IMR-90 (cell line): Measurements from ENCODE around the gene SNX7. TPM values are rescaled to one million over a fixed set of nuclear protein-coding genes. Genes with fewer than 3 reads are reported as not detected.

Experiments used
- ATAC-seq: fragments of 200-7000 bp; cut with Tn5 transposase; 2 replicates; pipeline ENCODE4 v1.9.1; 2020; ENCODE audit warnings: low read depth, mild to moderate bottlenecking, moderate library complexity
- BruUV-seq: library from RNA; stranded (reverse); fragments of 400-500 nt; replicated peaks from 2 replicates; lab custom pipeline; 2021; lab: Mats Ljungman, UMichigan
- CTCF ChIA-PET: fragments of 300-600 bp; formaldehyde crosslinking; extraction: SDS; loops from one replicate; lab custom pipeline; 2021; ENCODE audit warnings: antibody characterized with exemption; lab: Yijun Ruan, JAX
- POLR2A ChIA-PET: fragments of 300-600 bp; sonication (Branson Sonifier 250); formaldehyde crosslinking; loops from one replicate; lab custom pipeline; 2022; ENCODE audit warnings: antibody characterized with exemption; ENCODE audit not compliant: unreplicated experiment; lab: Charles Lee
- DNase-seq: peaks from one replicate; pipeline ENCODE4 v3.0.0; 2013
- H2AFZ ChIP-seq: replicated peaks from 2 replicates; pipeline ENCODE3; 2013; ENCODE audit warnings: low read length, mild to moderate bottlenecking; ENCODE audit not compliant: poor library complexity
- H2AK5ac ChIP-seq: 2 replicates; pipeline ENCODE4 v1.6.1; 2013; ENCODE audit warnings: low read depth, low read length, inconsistent platforms
- H2AK9ac ChIP-seq: replicated peaks from 2 replicates; pipeline ENCODE3; 2013; ENCODE audit warnings: mild to moderate bottlenecking, low read depth, low read length, moderate library complexity; ENCODE audit not compliant: poor library complexity
- H2BK120ac ChIP-seq: 2 replicates; pipeline ENCODE4 v1.6.1; 2013; ENCODE audit warnings: low read depth, low read length, inconsistent platforms
- H2BK15ac ChIP-seq: 3 replicates; pipeline ENCODE4 v1.6.1; 2013; ENCODE audit warnings: low read depth, low read length, inconsistent platforms
- H2BK20ac ChIP-seq: 2 replicates; pipeline ENCODE4 v1.6.1; 2013; ENCODE audit warnings: low read depth, mild to moderate bottlenecking, inconsistent platforms, low read length, moderate library complexity
- H2BK5ac ChIP-seq: 2 replicates; pipeline ENCODE4 v1.6.1; 2013; ENCODE audit warnings: mild to moderate bottlenecking, low read depth, low read length, inconsistent platforms; ENCODE audit not compliant: poor library complexity, severe bottlenecking
- H3K14ac ChIP-seq: replicated peaks from 2 replicates; pipeline ENCODE4 v1.6.1; 2013; ENCODE audit warnings: low read depth, low read length, inconsistent platforms
- H3K18ac ChIP-seq: 2 replicates; pipeline ENCODE4 v1.6.1; 2013; ENCODE audit warnings: low read depth, low read length, control low read depth
- H3K23ac ChIP-seq: 2 replicates; pipeline ENCODE4 v1.6.1; 2013; ENCODE audit warnings: low read depth, low read length, inconsistent platforms
- H3K27ac ChIP-seq: 2 replicates; pipeline ENCODE4 v1.5.1; 2013; ENCODE audit warnings: mild to moderate bottlenecking, control low read depth, low read length; ENCODE audit not compliant: insufficient read depth
- H3K27me3 ChIP-seq: 2 replicates; pipeline ENCODE4 v1.6.1; 2013; ENCODE audit warnings: low read length; ENCODE audit not compliant: control insufficient read depth, insufficient read depth
- H3K36me3 ChIP-seq: 2 replicates; pipeline ENCODE4 v1.6.1; 2013; ENCODE audit warnings: low read length, mixed read lengths; ENCODE audit not compliant: control insufficient read depth, insufficient read depth
- H3K4ac ChIP-seq: 2 replicates; pipeline ENCODE4 v1.6.1; 2013; ENCODE audit warnings: low read depth, low read length, inconsistent platforms
- H3K4me1 ChIP-seq: 2 replicates; pipeline ENCODE4 v1.6.1; 2013; ENCODE audit warnings: low read length, mixed read lengths; ENCODE audit not compliant: control insufficient read depth, insufficient read depth
- H3K4me2 ChIP-seq: 2 replicates; pipeline ENCODE4 v1.6.1; 2013; ENCODE audit warnings: low read depth, mild to moderate bottlenecking, control low read depth, low read length, moderate library complexity
- H3K4me3 ChIP-seq: 2 replicates; pipeline ENCODE4 v1.5.1; 2013; ENCODE audit warnings: low read depth, mild to moderate bottlenecking, control low read depth, low read length, moderate library complexity; ENCODE audit not compliant: insufficient read depth
- H3K56ac ChIP-seq: 2 replicates; pipeline ENCODE4 v1.6.1; 2013; ENCODE audit warnings: low read length, inconsistent platforms; ENCODE audit not compliant: insufficient read depth; ENCODE audit errors: extremely low read depth
- H3K79me1 ChIP-seq, 2 experiments: 2 replicates each; pipeline ENCODE4 v1.6.1; 2013; ENCODE audit warnings: low read length in 2 of 2, inconsistent platforms in 1 of 2, low read depth in 1 of 2
- H3K9ac ChIP-seq: 2 replicates; pipeline ENCODE4 v1.6.1; 2013; ENCODE audit warnings: low read depth, low read length, control low read depth
- H3K9me1 ChIP-seq: 2 replicates; pipeline ENCODE4 v1.6.1; 2013; ENCODE audit warnings: low read length, inconsistent platforms; ENCODE audit not compliant: insufficient read depth
- H3K9me3 ChIP-seq: 2 replicates; pipeline ENCODE4 v1.6.1; 2013; ENCODE audit warnings: low read length; ENCODE audit not compliant: control insufficient read depth, insufficient read depth
- H4K20me1 ChIP-seq: 2 replicates; pipeline ENCODE4 v1.6.1; 2013; ENCODE audit warnings: low read length, inconsistent platforms; ENCODE audit not compliant: insufficient read depth
- H4K5ac ChIP-seq: 2 replicates; pipeline ENCODE4 v1.6.1; 2013; ENCODE audit warnings: mild to moderate bottlenecking, low read depth, low read length, control low read depth
- H4K8ac ChIP-seq, 2 experiments: 2 replicates each; pipeline ENCODE4 v1.6.1; 2013; ENCODE audit warnings: low read depth in 2 of 2, low read length in 2 of 2, control low read depth in 1 of 2, inconsistent platforms in 1 of 2
- H4K91ac ChIP-seq: 2 replicates; pipeline ENCODE4 v1.6.1; 2013; ENCODE audit warnings: low read depth, low read length, inconsistent platforms; ENCODE audit not compliant: insufficient read depth
- BHLHE40 ChIP-seq: fragments of 150-350 bp; IDR thresholded peaks from 2 replicates; pipeline ENCODE4 v1.6.1; 2016; ENCODE audit warnings: mild to moderate bottlenecking, low read depth, low read length
- CEBPB ChIP-seq: IDR thresholded peaks from 2 replicates; pipeline ENCODE4 v1.6.1; 2012; ENCODE audit warnings: low read depth, low read length, improper control_type of control experiment
- CHD1 ChIP-seq: IDR thresholded peaks from 2 replicates; pipeline ENCODE4 v1.6.1; 2012; ENCODE audit warnings: low read depth, low read length, improper control_type of control experiment
- CTCF ChIP-seq: conservative IDR thresholded peaks from 2 replicates; pipeline ENCODE4 v1.5.1; 2012; ENCODE audit warnings: mild to moderate bottlenecking, low read depth, low read length, improper control_type of control experiment
- ELK1 ChIP-seq: fragments of 150-350 bp; IDR thresholded peaks from 2 replicates; pipeline ENCODE4 v1.6.1; 2016; ENCODE audit warnings: low read depth, mild to moderate bottlenecking, low read length, moderate library complexity, borderline replicate concordance
- FOS ChIP-seq: fragments of 150-350 bp; IDR thresholded peaks from 2 replicates; pipeline ENCODE4 v1.6.1; 2016; ENCODE audit warnings: low read depth, low read length
- MAFK ChIP-seq: IDR thresholded peaks from 2 replicates; pipeline ENCODE4 v1.6.1; 2012; ENCODE audit warnings: low read depth, low read length, improper control_type of control experiment
- MAZ ChIP-seq: IDR thresholded peaks from 2 replicates; pipeline ENCODE4 v1.6.1; 2012; ENCODE audit warnings: low read depth, mild to moderate bottlenecking, low read length, improper control_type of control experiment, moderate library complexity, borderline replicate concordance
- MXI1 ChIP-seq: IDR thresholded peaks from 2 replicates; pipeline ENCODE4 v1.6.1; 2012; ENCODE audit warnings: low read depth, mild to moderate bottlenecking, low read length, moderate library complexity, borderline replicate concordance
- NFE2L2 ChIP-seq: fragments of 150-350 bp; IDR thresholded peaks from 2 replicates; pipeline ENCODE4 v1.6.1; 2016; ENCODE audit warnings: low read depth, mild to moderate bottlenecking, low read length
- POLR2A ChIP-seq: IDR thresholded peaks from 2 replicates; pipeline ENCODE4 v1.6.1; 2012; ENCODE audit warnings: mild to moderate bottlenecking, low read depth, low read length
- RAD21 ChIP-seq: IDR thresholded peaks from 2 replicates; pipeline ENCODE4 v1.6.1; 2012; ENCODE audit warnings: low read length, improper control_type of control experiment
- RCOR1 ChIP-seq: IDR thresholded peaks from 2 replicates; pipeline ENCODE4 v1.6.1; 2012; ENCODE audit warnings: mild to moderate bottlenecking, low read length, improper control_type of control experiment; ENCODE audit not compliant: insufficient replicate concordance
- RFX5 ChIP-seq: IDR thresholded peaks from 2 replicates; pipeline ENCODE4 v1.8.0; 2012; ENCODE audit warnings: low read depth, mild to moderate bottlenecking, low read length, moderate library complexity
- SMC3 ChIP-seq: fragments of 150-350 bp; IDR thresholded peaks from 2 replicates; pipeline ENCODE4 v1.6.1; 2016; ENCODE audit warnings: low read depth, mild to moderate bottlenecking, antibody characterized with exemption, low read length, moderate library complexity
- USF2 ChIP-seq: fragments of 150-350 bp; IDR thresholded peaks from 2 replicates; pipeline ENCODE4 v1.6.1; 2017; ENCODE audit warnings: mild to moderate bottlenecking, antibody characterized with exemption, low read length, low read depth
- WGBS, 2 experiments: methylation state at CpG; one replicate each; pipeline versions ENCODE4 v1.1.5 to v1.1.7; 2013; ENCODE audit warnings: missing lambda C conversion rate in 2 of 2; ENCODE audit not compliant: insufficient read length in 1 of 2; ENCODE audit errors: extremely low coverage in 2 of 2; 5-methylcytosine and 5-hydroxymethylcytosine counted together
- dilution Hi-C: fragments of 300-500 bp; cut with HindIII; formaldehyde crosslinking; loops from one replicate; pipeline ENCODE4 v1.14.3; 2018; ENCODE audit warnings: low sequenced_read_pairs; ENCODE audit not compliant: unreplicated experiment
- in situ Hi-C: fragments of 300-500 bp; cut with MboI; formaldehyde crosslinking; loops from 3 replicates; pipeline ENCODE4 v1.14.3; 2019; ENCODE audit warnings: low sequenced_read_pairs, inconsistent platforms, mixed read lengths
- intact Hi-C: fragments of 100-400 bp; cut with micrococcal nuclease; formaldehyde crosslinking; loops from 2 replicates; pipeline ENCODE4 v1.10.0; 2022
- polyA plus RNA-seq, 3 experiments: library from polyadenylated mRNA; depleted of rRNA; stranded (reverse); fragments of >200 nt; gene quantifications; 2 replicates each; pipeline ENCODE4 v1.2.3, GENCODE V29; 2012; ENCODE audit warnings: low replicate concordance in 1 of 3
- total RNA-seq: library from RNA; depleted of rRNA; stranded (reverse); fragments of >200 nt; gene quantifications from 2 replicates; pipeline ENCODE4 v1.2.3, GENCODE V29; 2012

Gene SNX7
- total and polyA plus RNA-seq, 2 of the 4 experiments (the other 2 are of a cell fraction), result 22.5 to 24.4 TPM

GRCh38 chr1:98705591-98705990 lies 44.1 kb downstream of the SNX7 start:
- no peak overlapping the region for H2BK15ac ChIP-seq
- no peak overlapping the region for H3K9ac ChIP-seq
- no TSS peak for BruUV-seq
- H3K9me3 ChIP-seq, result no peaks in the 10 kb centered on the region
- no peak overlapping the region for H2BK20ac ChIP-seq
- H3K27me3 ChIP-seq, result no peaks in the 10 kb centered on the region
- no peak overlapping the region for H3K27ac ChIP-seq
- H2BK120ac ChIP-seq, result no peak overlapping the region
- no peak overlapping the region for H3K18ac ChIP-seq
- no peak for DNase-seq
- H3K56ac ChIP-seq, result no peak overlapping the region
- no peak overlapping the region for H3K4me2 ChIP-seq
- ATAC-seq, result no peak
- no peak overlapping the region for H2AFZ ChIP-seq
- no peak overlapping the region for H3K4ac ChIP-seq
- H2BK5ac ChIP-seq, result no peak overlapping the region
- 0 out of 4 replicates have a peak, but pooled peaks cover 0 to under 1% of the 10 kb centered on the region in 2 experiments for H3K79me1 ChIP-seq
- no peak overlapping the region for H4K91ac ChIP-seq
- H2AK5ac ChIP-seq, result no peak overlapping the region
- POLR2A ChIA-PET, result no interaction called here
- no CpG with 5 or more reads among the region's 2 CpGs for WGBS, 2 experiments
- peaks cover 3% of the 10 kb centered on the region; the same call in 1 of the 2 replicates for H3K36me3 ChIP-seq
- no peak overlapping the region for H3K23ac ChIP-seq
- H3K14ac ChIP-seq, result no peak overlapping the region
- no peak overlapping the region for H3K4me3 ChIP-seq
- in situ Hi-C loops (no loop called here), dilution Hi-C loops (no loop called here), intact Hi-C loops (no loop called here)
- H2AK9ac ChIP-seq, result no peak overlapping the region
- H4K8ac ChIP-seq, result no peak overlapping the region
- TF ChIP-seq RCOR1, result no peak
- TF ChIP-seq MAFK, result no peak
- no peak for TF ChIP-seq NFE2L2
- no peak for TF ChIP-seq BHLHE40
- no peak for TF ChIP-seq CEBPB
- no peak for TF ChIP-seq ELK1
- no peak for TF ChIP-seq SMC3
- TF ChIP-seq CTCF, result no peak
- TF ChIP-seq POLR2A, result no peak
- no peak for TF ChIP-seq MXI1
- no peak for TF ChIP-seq MAZ
- TF ChIP-seq FOS, result no peak
- no peak for TF ChIP-seq RAD21
- TF ChIP-seq RFX5, result no peak
- TF ChIP-seq CHD1, result no peak
- TF ChIP-seq USF2, result no peak
- CTCF ChIA-PET, result no interaction called here
- peaks cover 6% of the 10 kb centered on the region for H3K4me1 ChIP-seq
- no peaks in the 10 kb centered on the region for H4K20me1 ChIP-seq
- H4K5ac ChIP-seq, result no peak overlapping the region
- H3K9me1 ChIP-seq, result peaks cover under 1% of the 10 kb centered on the region
